ENCODE data around the gene EIF5A.

EIF5A gene

DNA sequence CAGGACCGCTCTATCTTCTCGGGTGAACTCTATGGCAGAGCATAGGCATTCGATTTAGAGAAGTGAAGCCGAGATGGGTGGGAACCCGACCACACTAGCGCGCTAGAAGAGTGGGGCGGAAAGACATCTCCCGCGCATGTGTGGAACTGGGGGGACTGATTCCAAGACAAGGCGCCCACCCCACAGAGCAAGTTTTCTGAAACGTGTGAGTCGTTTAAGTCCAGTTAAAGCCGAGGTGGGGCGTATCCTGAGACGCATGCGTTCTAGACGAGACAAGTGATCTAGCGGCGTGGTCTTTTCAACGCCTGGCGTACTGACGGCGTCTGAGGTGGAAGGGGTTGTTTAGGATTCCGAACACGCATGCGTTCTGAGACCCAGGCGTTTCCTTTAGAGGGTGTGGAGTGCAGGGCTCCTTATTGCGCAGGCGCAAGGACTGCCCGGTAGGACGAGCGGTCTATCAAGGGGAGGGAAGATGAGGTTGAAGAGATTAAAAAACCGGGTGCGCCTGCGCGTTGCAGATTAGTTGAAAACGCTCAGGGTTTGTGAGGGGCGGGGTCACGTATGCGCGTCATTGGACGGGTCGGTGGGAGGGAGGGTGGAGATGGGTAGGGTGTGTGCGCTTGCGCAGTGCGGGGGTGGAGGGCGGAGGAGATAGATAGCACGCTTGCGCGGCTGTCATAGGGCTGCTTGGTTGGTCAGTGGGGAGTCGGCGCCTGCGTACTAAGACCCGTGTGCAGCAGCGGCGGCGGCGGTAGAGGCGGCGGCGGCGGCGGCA is at the start of gene EIF5A:
TSS of gene EIF5A (plus strand) at position 718 of the 775 bp plus-strand sequence. CDS start 2,008 bp downstream, outside the sequence.
- DNase-seq (ENCODE audit: low read depth): peak; percentile 98
- H3K4me3 ChIP-seq (ENCODE audit: low read depth, low read length): peak within 1 kb of the TSS; percentile 62

DNA sequence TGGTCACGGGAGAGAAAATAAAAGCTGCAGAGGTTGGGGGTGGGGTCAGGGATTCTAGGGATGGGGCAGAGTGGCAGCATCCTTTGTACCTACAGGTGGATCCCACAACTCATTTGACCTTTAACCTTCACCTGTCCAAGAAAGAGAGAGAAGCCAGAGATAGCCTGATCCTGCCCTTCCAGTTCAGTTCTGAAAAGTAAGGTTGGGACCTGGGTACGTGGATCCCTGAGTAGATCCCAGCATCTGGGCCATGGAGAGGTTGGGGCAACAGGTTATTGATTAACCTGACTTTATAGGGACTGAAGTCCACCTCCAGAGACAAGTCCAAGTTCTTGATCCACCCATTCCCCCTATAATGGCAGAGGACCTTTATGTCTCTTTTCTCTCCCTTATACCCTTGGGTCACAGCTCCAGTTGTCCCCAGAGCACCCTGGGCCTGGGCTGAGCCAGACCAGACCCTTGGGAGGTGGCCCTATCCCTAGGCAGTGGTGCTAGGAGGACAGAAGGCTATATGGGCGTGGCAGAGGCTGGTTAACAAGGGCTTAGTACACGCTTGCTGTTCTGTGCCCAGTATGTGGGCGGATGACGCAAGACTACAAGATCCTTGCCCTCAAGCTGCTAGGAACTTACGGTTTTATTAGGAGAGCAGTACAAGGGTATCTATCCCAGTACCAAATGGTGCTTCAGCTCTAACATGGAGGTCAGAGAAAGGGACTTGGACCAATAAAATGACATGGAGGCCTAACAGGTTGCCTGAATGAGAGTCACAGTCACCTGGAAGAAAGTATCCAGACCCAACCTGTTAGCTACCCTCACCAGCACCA is 48.5 kb upstream of the EIF5A start:
- no peak for DNase-seq (ENCODE audit: low read depth)
- no peak overlapping the region for H3K4me3 ChIP-seq (ENCODE audit: low read depth, low read length)

DNA sequence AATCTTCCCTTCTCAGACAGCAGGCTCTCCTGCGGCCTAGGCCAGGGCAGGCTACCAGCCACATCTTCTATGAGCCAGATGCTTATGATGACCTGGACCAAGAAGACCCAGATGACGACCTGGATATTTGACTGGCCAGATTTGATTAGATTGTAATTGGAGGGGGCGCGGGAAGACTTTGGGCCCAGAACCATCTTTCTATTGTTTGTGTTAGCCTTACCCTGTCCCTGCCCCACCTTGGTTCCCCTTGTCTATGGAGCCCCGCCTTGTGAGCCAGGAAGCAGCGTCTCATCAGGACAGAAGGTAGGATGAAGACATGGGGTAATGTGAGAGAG is 47.9 kb upstream of the EIF5A start:
- no peak for DNase-seq (ENCODE audit: low read depth)
- H3K4me3 ChIP-seq (ENCODE audit: low read depth, low read length): no peak overlapping the region

DNA sequence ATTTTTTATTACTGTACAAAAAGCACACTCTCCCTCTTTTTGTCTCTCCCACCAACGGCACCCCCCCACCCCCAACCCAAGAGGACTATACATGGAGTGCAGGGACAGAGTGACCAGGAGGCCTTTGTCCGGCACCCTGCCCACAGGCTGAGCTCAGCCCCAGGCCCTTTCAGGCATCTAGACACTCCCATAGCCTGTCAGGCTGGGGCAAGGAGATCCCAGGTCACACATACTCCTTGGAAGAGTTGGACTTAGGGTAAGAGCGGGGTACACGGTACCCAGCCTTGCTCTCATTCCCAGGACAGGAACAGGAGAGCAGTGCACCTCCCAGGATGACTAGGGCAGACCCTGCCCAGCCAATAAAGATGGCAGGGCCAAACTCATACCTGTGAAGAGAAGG is 47.3 kb upstream of the EIF5A start:
- no peak for DNase-seq (ENCODE audit: low read depth)
- H3K4me3 ChIP-seq (ENCODE audit: low read depth, low read length): no peak overlapping the region

DNA sequence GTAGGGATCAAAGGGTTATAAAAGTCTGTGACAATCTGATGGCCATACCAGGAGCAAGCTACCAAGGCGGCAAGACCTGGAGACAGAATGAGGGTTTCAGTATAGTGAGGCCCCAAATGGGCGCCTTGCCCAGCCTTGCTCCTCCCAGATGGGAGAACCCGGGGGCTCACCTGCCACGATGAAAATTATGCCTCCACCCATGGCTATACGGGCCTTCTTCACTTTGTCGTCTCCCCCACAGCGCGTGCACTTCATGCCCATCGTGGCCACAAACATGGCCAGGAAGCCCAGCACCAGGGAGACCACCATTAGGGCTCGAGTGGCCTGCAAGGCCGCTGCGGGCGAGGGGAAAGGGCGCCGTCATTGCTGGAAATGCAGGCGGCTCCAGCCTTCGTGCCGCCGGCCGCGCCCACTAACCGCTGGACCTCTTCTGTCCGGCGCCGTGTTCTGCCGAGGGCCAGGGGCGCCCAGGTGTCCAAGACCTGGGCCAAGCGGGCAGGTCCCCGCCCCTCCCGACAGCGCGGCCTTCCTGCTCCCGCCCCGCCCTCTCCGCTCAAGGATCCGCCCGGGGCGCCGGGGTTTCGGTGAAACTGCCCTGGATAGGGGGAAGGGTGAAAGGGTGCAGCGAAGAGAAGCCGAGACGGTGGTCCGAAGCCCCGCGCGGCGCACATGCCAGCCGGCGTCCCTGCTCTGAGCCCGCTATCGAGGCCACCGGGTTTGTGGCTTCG is 46.6 kb upstream of the EIF5A start:
- peak overlapping the region; percentile 40 for H3K4me3 ChIP-seq (ENCODE audit: low read depth, low read length)
- no peak for DNase-seq (ENCODE audit: low read depth)

DNA sequence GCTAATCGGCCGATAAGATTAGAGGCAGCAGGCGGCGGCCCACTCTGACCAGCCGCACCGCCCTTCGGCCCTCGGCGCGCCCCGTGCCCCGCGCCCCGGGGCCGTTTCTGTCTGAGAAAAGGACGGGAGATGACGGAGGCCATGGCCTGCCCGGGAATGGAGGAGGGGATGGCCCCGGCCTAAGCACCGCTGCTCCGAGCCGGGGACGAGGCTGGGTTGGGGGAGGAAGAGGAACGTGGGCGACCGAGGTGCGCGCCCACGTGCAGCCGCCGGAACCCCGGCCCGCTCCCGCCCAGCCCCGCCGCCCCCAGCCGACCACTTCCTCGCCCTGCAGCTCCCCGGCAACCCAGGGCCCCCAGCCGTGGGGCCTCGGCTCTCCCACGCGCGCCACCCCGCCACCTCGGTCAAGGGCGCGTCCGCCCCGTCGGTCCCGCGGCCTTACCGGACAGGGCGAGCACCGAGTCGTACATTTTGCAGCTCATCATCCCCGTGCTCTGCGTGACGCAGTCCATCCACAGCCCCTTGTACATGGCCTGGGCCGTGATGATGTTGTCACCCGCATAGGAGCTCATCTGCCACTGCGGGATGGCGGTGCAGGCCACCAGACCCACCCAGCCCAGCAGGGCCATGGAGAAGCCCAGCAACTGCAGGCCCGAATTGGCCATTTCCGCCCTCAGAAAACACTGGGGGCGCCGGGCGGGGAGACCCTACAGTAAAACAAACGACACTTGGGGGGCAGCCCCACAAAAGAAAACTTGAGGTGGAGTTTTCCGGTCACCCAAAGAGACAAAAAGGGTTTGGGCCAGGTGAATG is 45.8 kb upstream of the EIF5A start:
- H3K4me3 ChIP-seq (ENCODE audit: low read depth, low read length): peak overlapping the region; percentile 40
- no peak for DNase-seq (ENCODE audit: low read depth)

DNA sequence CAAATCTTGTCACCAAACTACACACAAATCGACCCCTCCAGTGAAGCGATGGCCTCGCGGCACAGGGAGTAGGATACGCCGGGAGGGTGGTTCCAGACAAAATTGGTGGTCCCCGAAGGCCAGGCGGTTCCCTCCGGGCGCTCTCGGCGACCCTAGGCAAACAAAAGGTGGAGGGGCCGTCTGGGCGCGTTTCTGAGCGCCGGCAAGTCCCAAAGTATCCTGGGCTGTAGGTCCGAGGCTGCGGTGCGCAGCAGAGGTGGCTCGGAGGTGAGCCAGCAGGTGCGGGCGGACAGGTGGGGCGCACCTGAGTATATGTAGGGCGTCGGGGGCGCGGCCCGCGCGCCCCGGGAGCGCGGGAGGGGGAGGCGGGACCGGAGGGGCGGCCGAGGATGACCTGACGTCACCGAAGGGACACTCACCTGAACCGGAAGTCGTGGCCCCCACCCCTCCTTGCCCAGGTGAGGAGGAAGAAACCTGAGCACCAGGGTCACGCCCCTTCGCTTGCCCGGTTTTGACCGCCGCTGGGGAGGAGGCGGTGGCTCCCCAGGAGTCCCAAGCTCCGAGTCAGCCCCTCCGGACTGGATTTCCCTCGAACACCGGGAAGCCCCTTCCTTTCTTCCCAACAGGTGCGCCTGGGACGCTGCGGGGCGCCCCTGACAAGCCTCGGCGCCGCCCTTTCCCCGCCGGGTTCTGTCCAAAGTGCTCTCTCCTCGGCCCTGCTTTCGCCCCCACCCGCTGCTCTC is 45.1 kb upstream of the EIF5A start, which contains the start of gene CLDN7:
TSS of gene CLDN7 (minus strand) at position 287 of the 743 bp plus-strand sequence. CDS start 435 bp downstream, outside the sequence.
- peak within 1 kb of the TSS; percentile 40 for H3K4me3 ChIP-seq (ENCODE audit: low read depth, low read length)
- no peak for DNase-seq (ENCODE audit: low read depth)

DNA sequence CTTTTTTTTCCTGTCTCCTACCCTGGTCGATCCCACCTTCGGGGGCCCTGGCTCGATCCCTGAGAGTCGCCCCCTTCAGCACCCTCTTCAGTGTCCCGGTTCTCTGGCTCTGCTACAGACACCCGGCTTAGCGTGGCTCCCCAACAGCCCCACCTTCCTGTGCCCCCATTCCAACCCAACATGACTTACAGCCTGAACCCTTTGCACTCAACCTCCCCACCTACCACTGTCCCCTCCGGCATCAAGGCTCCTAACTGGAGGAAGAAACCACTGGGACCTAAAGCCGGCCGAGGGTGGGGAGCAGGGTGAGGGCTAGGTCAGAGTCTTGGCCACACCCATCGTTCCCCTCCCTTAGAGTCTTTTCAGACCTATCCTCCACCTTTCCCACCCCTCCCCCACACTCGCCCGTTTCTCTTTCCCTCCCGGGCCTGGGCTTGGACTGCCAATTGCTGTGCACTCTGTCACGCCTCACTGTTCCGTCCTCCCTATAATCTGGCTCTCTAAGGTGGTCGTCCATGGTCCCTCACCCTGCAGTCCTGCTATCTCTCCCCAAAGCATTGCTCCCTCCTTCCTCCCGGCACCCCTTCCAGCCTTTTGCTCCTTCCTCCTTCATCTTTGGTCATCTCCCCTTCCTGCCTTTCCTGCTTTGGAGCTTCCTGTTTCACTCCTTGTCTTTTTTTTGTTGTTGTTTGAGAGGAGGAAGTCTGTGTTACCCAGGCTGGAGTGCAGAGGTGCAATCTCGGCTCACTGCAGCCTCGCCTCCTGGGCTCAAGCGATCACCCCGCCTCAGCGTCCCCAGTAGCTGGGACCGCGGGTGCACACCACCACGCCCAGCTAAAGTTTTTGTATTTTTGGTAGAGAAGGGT is 44.3 kb upstream of the EIF5A start:
- no peak overlapping the region for H3K4me3 ChIP-seq (ENCODE audit: low read depth, low read length)
- DNase-seq (ENCODE audit: low read depth): no peak

DNA sequence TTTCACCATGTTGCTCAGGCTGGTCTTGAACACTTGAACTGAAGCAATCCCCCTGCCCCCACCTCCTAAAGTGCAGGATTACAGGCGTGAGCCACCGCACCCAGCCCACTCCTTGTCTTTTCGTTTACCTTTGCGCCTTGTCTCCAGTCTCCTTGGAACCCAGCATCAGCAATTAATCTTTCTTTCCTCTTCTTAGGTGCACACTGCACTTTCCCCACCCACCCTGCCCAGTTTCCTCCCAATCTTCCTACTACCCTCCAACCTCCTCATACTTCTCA is 43.7 kb upstream of the EIF5A start:
- DNase-seq (ENCODE audit: low read depth): no peak
- no peak overlapping the region for H3K4me3 ChIP-seq (ENCODE audit: low read depth, low read length)

DNA sequence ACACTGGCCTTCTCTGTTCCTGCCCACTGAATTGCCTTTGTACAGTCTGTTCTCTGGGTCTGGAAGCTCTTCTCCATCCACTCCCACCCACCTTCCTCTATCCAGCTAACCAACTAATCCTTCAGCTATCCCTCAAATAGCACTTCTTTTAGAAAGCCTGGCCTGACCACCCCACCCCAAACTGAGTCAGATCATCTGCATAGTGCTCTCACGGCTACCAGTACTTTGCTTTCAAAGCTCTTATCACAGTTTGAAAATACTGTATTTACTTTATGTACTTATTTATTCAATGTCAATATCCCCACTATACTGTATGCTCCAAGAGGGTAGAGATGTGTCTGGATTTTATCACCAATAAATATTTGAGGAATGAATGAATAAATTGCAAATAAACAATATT is 40.6 kb upstream of the EIF5A start:
- no peak for DNase-seq (ENCODE audit: low read depth)
- H3K4me3 ChIP-seq (ENCODE audit: low read depth, low read length): no peak overlapping the region

DNA sequence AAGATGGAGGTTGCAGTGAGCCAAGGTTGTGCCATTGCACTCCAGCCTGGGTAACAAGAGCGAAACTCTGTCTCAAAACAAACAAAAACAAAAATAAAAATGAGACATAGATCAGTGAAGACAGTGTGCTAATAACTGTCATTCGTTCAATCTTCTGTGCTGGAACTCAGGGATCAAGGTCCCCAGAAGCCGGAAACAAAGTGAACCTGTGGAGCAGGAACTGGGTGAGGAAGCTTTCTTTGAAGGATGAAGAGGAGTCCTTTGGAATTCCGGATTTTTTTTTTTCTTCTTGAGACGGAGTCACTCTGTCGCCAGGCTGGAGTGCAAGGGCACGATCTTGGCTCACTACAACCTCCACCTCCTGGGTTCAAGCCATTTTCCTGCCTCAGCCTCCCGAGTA is 28.0 kb upstream of the EIF5A start:
- no peak overlapping the region for H3K4me3 ChIP-seq (ENCODE audit: low read depth, low read length)
- DNase-seq (ENCODE audit: low read depth): no peak

DNA sequence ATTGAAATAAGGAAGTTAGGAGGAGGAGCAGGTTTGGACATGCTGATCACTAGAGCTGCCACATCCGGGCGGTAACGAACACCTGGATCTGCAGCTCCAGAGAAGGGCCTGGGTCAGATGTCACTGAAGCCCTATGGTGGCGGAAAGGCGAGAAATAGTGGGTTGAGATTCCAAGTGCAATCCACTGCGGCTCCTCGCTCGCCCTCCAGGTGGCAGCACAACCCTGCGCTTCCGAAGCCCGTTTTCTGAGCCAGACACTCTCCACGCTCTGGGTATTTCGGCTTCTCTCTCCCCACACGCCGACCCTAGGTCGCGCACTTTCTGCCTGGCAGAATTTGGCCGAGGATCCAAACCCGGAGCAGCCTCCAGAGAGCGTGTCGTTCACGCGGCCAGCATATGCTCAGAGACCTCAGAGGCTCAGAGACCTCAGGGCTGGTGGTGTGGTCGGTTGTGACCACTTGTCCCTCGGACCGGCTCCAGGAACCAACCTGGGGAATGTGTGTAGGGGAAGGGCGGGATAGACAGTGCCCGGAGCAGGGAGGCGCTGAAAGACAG is 26.8 kb upstream of the EIF5A start:
- peak overlapping the region; percentile 49 for H3K4me3 ChIP-seq (ENCODE audit: low read depth, low read length)
- no peak for DNase-seq (ENCODE audit: low read depth)

DNA sequence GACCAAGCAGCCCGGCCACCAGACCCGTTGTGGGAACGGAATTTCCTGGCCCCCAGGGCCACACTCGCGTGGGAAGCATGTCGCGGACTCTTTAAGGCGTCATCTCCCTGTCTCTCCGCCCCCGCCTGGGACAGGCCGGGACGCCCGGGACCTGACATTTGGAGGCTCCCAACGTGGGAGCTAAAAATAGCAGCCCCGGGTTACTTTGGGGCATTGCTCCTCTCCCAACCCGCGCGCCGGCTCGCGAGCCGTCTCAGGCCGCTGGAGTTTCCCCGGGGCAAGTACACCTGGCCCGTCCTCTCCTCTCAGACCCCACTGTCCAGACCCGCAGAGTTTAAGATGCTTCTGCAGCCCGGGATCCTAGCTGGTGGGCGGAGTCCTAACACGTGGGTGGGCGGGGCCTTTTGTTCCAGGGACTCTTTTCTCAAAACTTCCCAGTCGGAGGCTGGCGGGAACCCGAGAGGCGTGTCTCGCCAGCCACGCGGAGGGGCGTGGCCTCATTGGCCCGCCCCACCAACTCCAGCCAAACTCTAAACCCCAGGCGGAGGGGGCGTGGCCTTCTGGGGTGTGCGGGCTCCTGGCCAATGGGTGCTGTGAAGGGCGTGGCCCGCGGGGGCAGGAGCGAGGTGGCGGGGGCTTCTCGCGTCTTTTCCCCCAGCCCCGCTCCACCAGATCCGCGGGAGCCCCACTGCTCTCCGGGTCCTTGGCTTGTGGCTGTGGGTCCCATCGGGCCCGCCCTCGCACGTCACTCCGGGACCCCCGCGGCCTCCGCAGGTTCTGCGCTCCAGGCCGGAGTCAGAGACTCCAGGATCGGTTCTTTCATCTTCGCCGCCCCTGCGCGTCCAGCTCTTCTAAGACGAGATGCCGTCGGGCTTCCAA is 26.1 kb upstream of the EIF5A start, which contains the start of gene SLC2A4:
TSS of gene SLC2A4 (plus strand) at position 645 of the 879 bp plus-strand sequence. CDS start at position 862, 217 bp downstream.
- H3K4me3 ChIP-seq (ENCODE audit: low read depth, low read length): peak within 1 kb of the TSS; percentile 49
- peak; percentile 73 for DNase-seq (ENCODE audit: low read depth)

DNA sequence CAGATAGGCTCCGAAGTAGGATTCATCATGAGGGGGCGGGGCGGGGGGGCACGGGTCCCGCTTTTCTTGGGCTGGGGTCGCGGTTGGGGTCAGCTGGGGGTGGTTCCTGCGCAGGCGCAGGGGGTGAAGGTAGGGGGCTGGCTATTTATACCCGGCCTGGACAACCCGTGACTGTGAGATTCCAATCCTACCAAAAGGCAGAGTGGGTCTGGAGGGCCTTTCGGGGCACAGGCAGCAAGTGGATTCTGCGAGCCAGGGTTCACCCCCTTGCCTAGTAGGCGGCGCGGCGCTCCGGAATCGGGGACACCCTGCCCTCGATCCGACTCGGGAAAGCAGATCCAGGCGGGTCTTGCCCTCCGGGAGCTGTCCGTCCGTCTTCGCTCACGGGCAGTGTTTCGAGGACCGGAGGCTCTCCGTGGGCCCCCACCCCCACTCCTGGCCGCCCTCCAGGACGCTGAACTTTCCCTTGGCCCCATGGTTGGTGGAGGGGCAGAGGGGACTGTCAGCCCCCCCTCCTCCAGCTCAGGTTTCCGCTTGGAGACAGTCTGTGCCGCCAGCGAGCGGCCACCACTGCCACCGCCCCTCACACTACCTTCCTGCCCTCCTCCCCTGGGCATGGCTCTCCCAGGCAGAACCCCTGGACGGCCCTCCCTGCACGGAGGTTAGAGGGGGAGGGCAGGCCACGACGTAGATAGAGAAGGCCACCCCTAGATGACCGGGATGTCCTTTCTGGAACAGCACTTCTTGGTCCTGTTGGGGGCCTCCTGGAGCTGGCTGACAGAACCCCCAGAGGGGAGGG is 25.3 kb upstream of the EIF5A start:
- peak overlapping the region; percentile 49 for H3K4me3 ChIP-seq (ENCODE audit: low read depth, low read length)
- DNase-seq (ENCODE audit: low read depth): no peak

DNA sequence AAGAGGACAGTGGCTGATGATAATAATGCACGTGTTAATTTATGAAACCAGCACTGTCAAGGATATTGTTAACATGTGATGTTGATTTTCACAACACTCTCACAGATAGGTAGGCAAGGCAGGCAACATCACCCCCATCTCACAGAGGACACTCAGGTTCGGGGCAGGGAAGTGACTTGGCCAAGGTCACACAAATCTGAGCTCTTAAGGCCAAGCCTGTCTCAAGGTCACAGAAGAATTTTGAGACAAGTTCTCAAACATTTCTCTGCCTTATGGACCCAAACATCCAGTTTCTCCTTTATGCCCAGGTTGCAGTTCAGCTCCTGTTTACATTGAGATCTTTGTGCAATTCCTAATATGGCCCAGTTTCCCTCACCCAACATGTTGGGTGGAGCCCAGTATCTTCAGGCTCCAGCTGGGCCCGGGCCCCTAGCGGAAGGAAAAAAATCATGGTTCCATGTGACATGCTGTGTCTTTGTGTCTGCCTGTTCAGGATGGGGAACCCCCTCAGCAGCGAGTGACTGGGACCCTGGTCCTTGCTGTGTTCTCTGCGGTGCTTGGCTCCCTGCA is 24.6 kb upstream of the EIF5A start:
- H3K4me3 ChIP-seq (ENCODE audit: low read depth, low read length): no peak overlapping the region
- DNase-seq (ENCODE audit: low read depth): no peak

Measured in skeletal muscle cell (primary cell).